ENCODE results near the gene KRT76. TPM values are rescaled to one million over a fixed set of nuclear protein-coding genes. Genes with fewer than 3 reads are reported as not detected.

KRT76 gene
- total RNA-seq, 1 experiment from 2014 or later, result not detected

DNA sequence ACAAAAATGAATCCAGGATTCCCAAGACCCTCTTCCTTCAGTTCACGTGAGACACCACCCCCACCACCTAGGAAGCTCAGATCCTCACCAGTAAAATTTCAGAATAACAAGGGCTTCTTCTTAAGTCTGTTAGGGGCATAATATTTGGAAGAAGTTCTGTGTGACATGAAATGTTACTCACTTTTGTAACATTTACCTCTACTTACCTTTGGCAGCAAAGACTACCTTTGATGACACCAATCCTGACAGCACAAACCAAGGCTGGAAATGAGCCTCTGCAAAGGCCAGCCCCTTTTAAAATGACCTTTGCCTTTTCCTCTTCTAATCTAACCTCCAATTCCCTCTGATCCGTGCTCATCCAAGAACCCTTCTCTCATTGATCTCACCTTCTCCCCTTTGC, 54.5 kb downstream of the KRT76 start:
- no peak overlapping the region for H3K27ac Mint-ChIP-seq
- Histone ChIP-seq H4K5ac (ENCODE audit: insufficient read length, low read depth, low read length) (no peak overlapping the region), H3K56ac (ENCODE audit: insufficient read length, low read depth, low read length) (no peak overlapping the region), H3K4me1 (ENCODE audit: insufficient read depth, low read length) (no peaks in the 10 kb centered on the region), H3K23ac (ENCODE audit: insufficient read length, low read depth, low read length) (no peak overlapping the region), H3K27ac (ENCODE audit: insufficient read length, low read depth, low read length) (no peak overlapping the region), H3T11ph (ENCODE audit: low read length) (no peak overlapping the region), H2BK20ac (ENCODE audit: low read depth, low read length, poor library complexity, severe bottlenecking) (no peak overlapping the region), H2AK5ac (ENCODE audit: insufficient read length, low read length) (no peak overlapping the region), H4K20me1 (ENCODE audit: control insufficient read depth, insufficient read depth, insufficient read length) (no peaks in the 10 kb centered on the region), H2BK5ac (ENCODE audit: insufficient read length, low read length) (no peak overlapping the region), H3K79me1 (ENCODE audit: insufficient read depth, low read depth, low read length, poor library complexity, severe bottlenecking) (no peaks in the 10 kb centered on the region), H3K9ac (ENCODE audit: extremely low read depth, insufficient read length, low read length) (no peak overlapping the region), H3K23me2 (ENCODE audit: insufficient read length, low read depth, low read length, poor library complexity, severe bottlenecking) (no peaks in the 10 kb centered on the region), H2AFZ (ENCODE audit: low read length) (no peak overlapping the region), H3K9me3 (ENCODE audit: control insufficient read depth, low read depth, low read length) (no peaks in the 10 kb centered on the region), H3K14ac (ENCODE audit: insufficient read depth, low read length) (no peak overlapping the region), H2BK12ac (ENCODE audit: insufficient read length, low read depth, low read length) (no peak overlapping the region), H4K8ac (replicated peaks; ENCODE audit: insufficient read length, low read depth, low read length) (no peak overlapping the region), H2BK15ac (ENCODE audit: low read depth, low read length) (no peak overlapping the region), H3K27me3 (ENCODE audit: insufficient read depth, low read length) (no peaks in the 10 kb centered on the region), H3K4me2 (ENCODE audit: insufficient read depth, insufficient read length, low read length) (no peak overlapping the region), H3K18ac (ENCODE audit: insufficient read length, low read depth, low read length) (no peak overlapping the region), H3K79me2 (ENCODE audit: insufficient read depth, low read length) (no peaks in the 10 kb centered on the region), H4K91ac (ENCODE audit: insufficient read length, low read depth, low read length) (no peak overlapping the region), H3K4ac (ENCODE audit: low read depth, low read length) (no peak overlapping the region), H2BK120ac (ENCODE audit: low read depth, low read length, poor library complexity, severe bottlenecking) (no peak overlapping the region)
- H3K36me3 Mint-ChIP-seq (ENCODE audit: insufficient read depth in 1 of 3, low read depth in 3 of 3), result no peaks in the 10 kb centered on the region
- no peak overlapping the region for H3K4me3 Mint-ChIP-seq
- DNase-seq, result no peak
- peaks cover 0 to 2% of the 10 kb centered on the region in 2 experiments; a peak in 2 of 5 replicates for H3K9me3 Mint-ChIP-seq
- no CpG with 5 or more reads among the region's 2 CpGs for WGBS (ENCODE audit: extremely low coverage, insufficient read length, low lambda C conversion rate)
- H3K27me3 Mint-ChIP-seq (ENCODE audit: low read depth), result peaks cover 25% of the 10 kb centered on the region
- H3K4me1 Mint-ChIP-seq, result peaks cover 0 to 3% of the 10 kb centered on the region in 2 experiments; a peak in 2 of 4 replicates
- TF ChIP-seq, protein P1, sequence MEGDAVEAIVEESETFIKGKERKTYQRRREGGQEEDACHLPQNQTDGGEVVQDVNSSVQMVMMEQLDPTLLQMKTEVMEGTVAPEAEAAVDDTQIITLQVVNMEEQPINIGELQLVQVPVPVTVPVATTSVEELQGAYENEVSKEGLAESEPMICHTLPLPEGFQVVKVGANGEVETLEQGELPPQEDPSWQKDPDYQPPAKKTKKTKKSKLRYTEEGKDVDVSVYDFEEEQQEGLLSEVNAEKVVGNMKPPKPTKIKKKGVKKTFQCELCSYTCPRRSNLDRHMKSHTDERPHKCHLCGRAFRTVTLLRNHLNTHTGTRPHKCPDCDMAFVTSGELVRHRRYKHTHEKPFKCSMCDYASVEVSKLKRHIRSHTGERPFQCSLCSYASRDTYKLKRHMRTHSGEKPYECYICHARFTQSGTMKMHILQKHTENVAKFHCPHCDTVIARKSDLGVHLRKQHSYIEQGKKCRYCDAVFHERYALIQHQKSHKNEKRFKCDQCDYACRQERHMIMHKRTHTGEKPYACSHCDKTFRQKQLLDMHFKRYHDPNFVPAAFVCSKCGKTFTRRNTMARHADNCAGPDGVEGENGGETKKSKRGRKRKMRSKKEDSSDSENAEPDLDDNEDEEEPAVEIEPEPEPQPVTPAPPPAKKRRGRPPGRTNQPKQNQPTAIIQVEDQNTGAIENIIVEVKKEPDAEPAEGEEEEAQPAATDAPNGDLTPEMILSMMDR (conservative IDR thresholded peaks at IDR 0.05), result no peak

Measured in H9 (cell line).